CD4-positive, alpha-beta memory T cell (primary cell): ENCODE results near the gene HEG1. TPM values are rescaled to one million over a fixed set of nuclear protein-coding genes. Genes with fewer than 3 reads are reported as not detected.

Experiments used
- CTCF ChIA-PET: fragments of 350-600 bp; sonication (Branson Sonifier 250); formaldehyde crosslinking; loops from one replicate; lab custom pipeline; 2021; ENCODE audit warnings: inconsistent platforms; ENCODE audit not compliant: partially characterized antibody; lab: Charles Lee
- POLR2A ChIA-PET: fragments of 350-600 bp; sonication (Branson Sonifier 250); formaldehyde crosslinking; loops from one replicate; lab custom pipeline; 2021; ENCODE audit not compliant: partially characterized antibody; lab: Charles Lee
- DNase-seq, 5 donors: peaks; one replicate each; pipeline versions ENCODE4 v3.0.0 to v3.0.0-alpha.2; 2020 to 2022; ENCODE audit warnings: mixed read lengths in 1 of 5
- H3K27ac ChIP-seq: one replicate; pipeline ENCODE4 v1.7.0; 2013; ENCODE audit warnings: low read depth, low read length
- H3K27me3 ChIP-seq: 2 replicates; pipeline ENCODE4 v1.7.0; 2013; ENCODE audit warnings: mild to moderate bottlenecking, low read length, moderate library complexity; ENCODE audit not compliant: insufficient read depth
- H3K36me3 ChIP-seq: 2 replicates; pipeline ENCODE4 v1.7.0; 2013; ENCODE audit warnings: mild to moderate bottlenecking, low read length, moderate library complexity; ENCODE audit not compliant: insufficient read depth
- H3K4me1 ChIP-seq: 2 replicates; pipeline ENCODE4 v1.7.0; 2013; ENCODE audit warnings: mild to moderate bottlenecking, low read length, moderate library complexity; ENCODE audit not compliant: insufficient read depth
- H3K4me3 ChIP-seq, 2 donors: one replicate each; pipeline ENCODE4 v1.7.0; 2013; ENCODE audit warnings: low read length in 2 of 2, mild to moderate bottlenecking in 1 of 2
- H3K9me3 ChIP-seq, 2 donors: one replicate each; pipeline ENCODE4 v1.7.0; 2013; ENCODE audit warnings: low read length in 2 of 2, control low read depth in 1 of 2; ENCODE audit not compliant: control insufficient read depth in 1 of 2
- H3K27ac Mint-ChIP-seq, 7 donors: one replicate each; pipeline ENCODE4 v1.8.0; 2020 to 2021; ENCODE audit warnings: mixed read lengths in 7 of 7, mild to moderate bottlenecking in 6 of 7, inconsistent platforms in 3 of 7, moderate library complexity in 3 of 7
- H3K27me3 Mint-ChIP-seq, 2 donors: one replicate each; pipeline ENCODE4 v1.8.0; 2020 to 2021; ENCODE audit warnings: mixed read lengths in 2 of 2
- H3K36me3 Mint-ChIP-seq, 2 donors: one replicate each; pipeline ENCODE4 v1.8.0; 2020 to 2021; ENCODE audit warnings: mixed read lengths in 2 of 2, inconsistent platforms in 1 of 2, mild to moderate bottlenecking in 1 of 2
- H3K4me1 Mint-ChIP-seq, 4 donors: one replicate each; pipeline ENCODE4 v1.8.0; 2020 to 2021; ENCODE audit warnings: mixed read lengths in 4 of 4, mild to moderate bottlenecking in 1 of 4
- H3K4me3 Mint-ChIP-seq, 8 donors: one replicate each; pipeline ENCODE4 v1.8.0; 2020 to 2021; ENCODE audit warnings: mixed read lengths in 8 of 8, mild to moderate bottlenecking in 7 of 8, moderate library complexity in 6 of 8, inconsistent platforms in 3 of 8
- H3K9me3 Mint-ChIP-seq, 8 donors: one replicate each; pipeline ENCODE4 v1.8.0; 2020 to 2021; ENCODE audit warnings: mixed read lengths in 8 of 8, mild to moderate bottlenecking in 5 of 8, inconsistent platforms in 3 of 8, moderate library complexity in 1 of 8
- intact Hi-C: fragments of 100-400 bp; cut with micrococcal nuclease; formaldehyde crosslinking; loops from one replicate; pipeline ENCODE4 v1.15.1; 2023
- polyA plus RNA-seq, 2 donors: library from polyadenylated mRNA; unstranded; fragments of 300-500 nt; fragmentation: Illumina TruSeq; gene quantifications; one replicate each; pipeline ENCODE4 v1.2.3, GENCODE V29; 2021
- total RNA-seq, 2 experiments: library from RNA; stranded (reverse); gene quantifications; one replicate each; pipeline ENCODE4 v1.2.3, GENCODE V29; 2021

The HEG1 gene
- total and polyA plus RNA-seq, 4 experiments from 2014 or later = 1.1 to 21.7 (median 12.5) TPM

- H3K4me1 Mint-ChIP-seq = peaks cover 0 to 23% (median 7%) of the 10 kb centered on the region in 4 donors
- CTCF ChIA-PET = interaction anchor here (9.2 kb wide), 1 partner anchor 439 kb away, joined by 99 read pairs; no protein-coding TSS in a partner anchor
- Histone ChIP-seq H3K36me3 (peaks cover 54% of the 10 kb centered on the region), H3K4me3 (no peak overlapping the region), H3K27me3 (no peaks in the 10 kb centered on the region), H3K4me1 (peaks cover 5% of the 10 kb centered on the region), H3K27ac (no peak overlapping the region), H3K9me3 (no peaks in the 10 kb centered on the region)
- H3K27me3 Mint-ChIP-seq = no peaks in the 10 kb centered on the region
- H3K4me3 Mint-ChIP-seq = no peak overlapping the region
- H3K27ac Mint-ChIP-seq = peak overlapping the region in 2 of 7 donors; percentile 26 to 38
- no peaks in the 10 kb centered on the region for H3K9me3 Mint-ChIP-seq
- intact Hi-C loops = loop anchor here (5.0 kb wide), 1 partner anchor 588 kb away; no protein-coding TSS in a partner anchor
- POLR2A ChIA-PET = no interaction called here
- DNase-seq = no peak
- peaks cover 72 to 93% of the 10 kb centered on the region in 2 donors for H3K36me3 Mint-ChIP-seq
Observed at GRCh38 chr3:124999317-124999716, 56.5 kb downstream of the HEG1 start.

GRCh38 chr3:124998247-124998630, 57.6 kb downstream of the HEG1 start:
- Histone ChIP-seq H3K4me3 (no peak overlapping the region), H3K9me3 (no peaks in the 10 kb centered on the region), H3K36me3 (peaks cover 45% of the 10 kb centered on the region), H3K27ac (no peak overlapping the region), H3K4me1 (peaks cover 5% of the 10 kb centered on the region), H3K27me3 (no peaks in the 10 kb centered on the region)
- Mint-ChIP-seq H3K27ac (peak overlapping the region in 2 of 7 donors; percentile 68 to 82), H3K36me3 (peaks cover 68 to 93% of the 10 kb centered on the region in 2 donors), H3K4me3 (no peak overlapping the region), H3K4me1 (peaks cover 0 to 23% (median 5%) of the 10 kb centered on the region in 4 donors), H3K27me3 (no peaks in the 10 kb centered on the region), H3K9me3 (no peaks in the 10 kb centered on the region)
- POLR2A ChIA-PET = no interaction called here
- intact Hi-C loops = loop anchor here (5.0 kb wide), 1 partner anchor 589 kb away; no protein-coding TSS in a partner anchor
- no peak for DNase-seq
- CTCF ChIA-PET = interaction anchor here (1.1 to 9.2 kb wide), 2 partner anchors 144 to 440 kb away, joined by 5 to 99 read pairs; no protein-coding TSS in a partner anchor

- Histone ChIP-seq H3K4me1 (peaks cover 1% of the 10 kb centered on the region), H3K9me3 (no peaks in the 10 kb centered on the region), H3K27me3 (no peaks in the 10 kb centered on the region), H3K27ac (no peak overlapping the region), H3K4me3 (no peak overlapping the region), H3K36me3 (peaks cover 42% of the 10 kb centered on the region)
- Mint-ChIP-seq H3K9me3 (no peaks in the 10 kb centered on the region), H3K4me1 (peaks cover 0 to 17% (median 3%) of the 10 kb centered on the region in 4 donors), H3K36me3 (peaks cover 62 to 89% of the 10 kb centered on the region in 2 donors), H3K27ac (no peak overlapping the region), H3K27me3 (no peaks in the 10 kb centered on the region), H3K4me3 (no peak overlapping the region)
- ChIA-PET CTCF (interaction anchor here (1.1 to 9.2 kb wide), 2 partner anchors 145 to 440 kb away, joined by 5 to 99 read pairs; no protein-coding TSS in a partner anchor), POLR2A (no interaction called here)
- intact Hi-C loops = loop anchor here (5.0 kb wide), 1 partner anchor 590 kb away; no protein-coding TSS in a partner anchor
- DNase-seq = no peak
Observed at GRCh38 chr3:124997303-124998246, 58.2 kb downstream of the HEG1 start.

- no peak overlapping the region for H3K27ac ChIP-seq
- peaks cover 0 to 5% (median under 1%) of the 10 kb centered on the region in 4 donors for H3K4me1 Mint-ChIP-seq
- CTCF ChIA-PET = interaction anchor here (0.8 to 9.2 kb wide), 13 partner anchors 13 to 590 kb away, joined by 3 to 99 read pairs (median 3); partner anchors contain the start of gene SNX4
- intact Hi-C loops = loop anchor here (5.0 kb wide), 1 partner anchor 592 kb away; no protein-coding TSS in a partner anchor
- H3K36me3 Mint-ChIP-seq = peaks cover 60 to 84% of the 10 kb centered on the region in 2 donors
- H3K9me3 ChIP-seq = no peaks in the 10 kb centered on the region
- no peaks in the 10 kb centered on the region for H3K27me3 ChIP-seq
- H3K9me3 Mint-ChIP-seq = no peaks in the 10 kb centered on the region
- no peak overlapping the region for H3K4me3 Mint-ChIP-seq
- H3K27me3 Mint-ChIP-seq = no peaks in the 10 kb centered on the region
- peak in 4 of 5 donors; percentile 42 to 48 (median 48) for DNase-seq
- H3K27ac Mint-ChIP-seq = peak overlapping the region in 2 of 7 donors; percentile 12 to 37
- no peaks in the 10 kb centered on the region for H3K4me1 ChIP-seq
- no peak overlapping the region for H3K4me3 ChIP-seq
- H3K36me3 ChIP-seq = peaks cover 36% of the 10 kb centered on the region
- POLR2A ChIA-PET = interaction anchor here (0.8 to 1.3 kb wide), 2 partner anchors 56 to 150 kb away, joined by 4 read pairs; no protein-coding TSS in a partner anchor
Observed at GRCh38 chr3:124995460-124995994, 60.3 kb downstream of the HEG1 start.

- no peak overlapping the region for H3K4me3 ChIP-seq
- Mint-ChIP-seq H3K27me3 (no peaks in the 10 kb centered on the region), H3K36me3 (peaks cover 67 to 83% of the 10 kb centered on the region in 2 donors), H3K9me3 (no peaks in the 10 kb centered on the region), H3K4me1 (peaks cover 0 to 5% (median 2%) of the 10 kb centered on the region in 4 donors), H3K4me3 (no peak overlapping the region), H3K27ac (no peak overlapping the region)
- H3K27ac ChIP-seq = no peak overlapping the region
- DNase-seq = no peak
- intact Hi-C loops = no loop called here
- no peaks in the 10 kb centered on the region for H3K9me3 ChIP-seq
- H3K4me1 ChIP-seq = no peaks in the 10 kb centered on the region
- H3K27me3 ChIP-seq = no peaks in the 10 kb centered on the region
- POLR2A ChIA-PET = no interaction called here
- H3K36me3 ChIP-seq = peaks cover 36% of the 10 kb centered on the region
- CTCF ChIA-PET = interaction anchor here (9.2 kb wide), 1 partner anchor 445 kb away, joined by 99 read pairs; no protein-coding TSS in a partner anchor
Observed at GRCh38 chr3:124993466-124993865, 62.3 kb downstream of the HEG1 start.

- Mint-ChIP-seq H3K27ac (peak overlapping the region in 1 of 7 donors; percentile 77), H3K4me3 (no peak overlapping the region), H3K9me3 (no peaks in the 10 kb centered on the region), H3K36me3 (peaks cover 53 to 73% of the 10 kb centered on the region in 2 donors), H3K4me1 (peaks cover 0 to 5% (median 2%) of the 10 kb centered on the region in 4 donors), H3K27me3 (no peaks in the 10 kb centered on the region)
- Histone ChIP-seq H3K36me3 (peaks cover 35% of the 10 kb centered on the region), H3K9me3 (no peaks in the 10 kb centered on the region), H3K4me3 (no peak overlapping the region), H3K4me1 (no peaks in the 10 kb centered on the region), H3K27me3 (no peaks in the 10 kb centered on the region), H3K27ac (no peak overlapping the region)
- ChIA-PET CTCF (interaction anchor here (9.2 kb wide), 1 partner anchor 446 kb away, joined by 99 read pairs; no protein-coding TSS in a partner anchor), POLR2A (no interaction called here)
- intact Hi-C loops = no loop called here
- no peak for DNase-seq
Observed at GRCh38 chr3:124992041-124992440, 63.8 kb downstream of the HEG1 start.
